ENCODE data around the gene PARD3.
"Not testable (repeated sequence)": the region's sequence is repeated elsewhere in the genome, so short reads cannot be mapped to it uniquely, and the experiment has no call there.

- TF ChIP-seq CTCF, POLR2A (IDR thresholded peaks at IDR 0.05): not testable (repeated sequence)
Measured at GRCh38 chr10:34741087-34741486, 74.0 kb downstream of the PARD3 start.
